Activated CD8-positive, alpha-beta memory T cell treated with anti-CD3 and anti-CD28 coated beads for 4 hours (primary cell): ENCODE data around the gene NELFB.
"Not testable (repeated sequence)": the region's sequence is repeated elsewhere in the genome, so short reads cannot be mapped to it uniquely, and the experiment has no call there.

Source experiments
- DNase-seq, 2 donors: peaks; one replicate each; pipeline ENCODE4 v3.0.0-alpha.2; 2020; ENCODE audit warnings: low read depth in 2 of 2

Gene NELFB

GRCh38 chr9:137234758-137235423, 20.2 kb upstream of the NELFB start:
- no peak for DNase-seq

GRCh38 chr9:137235424-137236237, 19.5 kb upstream of the NELFB start:
- no peak for DNase-seq

GRCh38 chr9:137236238-137236935, 18.7 kb upstream of the NELFB start:
- DNase-seq: peak; percentile 80 to 81

GRCh38 chr9:137236936-137237421, 18.1 kb upstream of the NELFB start:
- no peak for DNase-seq

- DNase-seq: no peak
Observed at GRCh38 chr9:137237759-137238726, 17.1 kb upstream of the NELFB start.

- not testable (repeated sequence) for DNase-seq
Observed at GRCh38 chr9:137239541-137240200, 15.5 kb upstream of the NELFB start.

GRCh38 chr9:137240318-137240840, 14.7 kb upstream of the NELFB start:
- DNase-seq: peak; percentile 52 to 58

GRCh38 chr9:137240841-137241489, 14.2 kb upstream of the NELFB start, which contains the start of gene TUBB4B:
Gene TUBB4B, plus strand, starts transcription at chr9:137241287. Its CDS starts 74 bp downstream, at chr9:137241361.
- DNase-seq: peak; percentile 93 to 98

GRCh38 chr9:137241490-137242268, 13.4 kb upstream of the NELFB start:
- DNase-seq: peak; percentile 54 to 60

- DNase-seq: no peak
Observed at GRCh38 chr9:137242269-137243203, 12.6 kb upstream of the NELFB start.

GRCh38 chr9:137243266-137243625, 11.9 kb upstream of the NELFB start:
- DNase-seq: not testable (repeated sequence)

- no peak for DNase-seq
Observed at GRCh38 chr9:137243626-137244485, 11.3 kb upstream of the NELFB start.

GRCh38 chr9:137244486-137245449, 10.4 kb upstream of the NELFB start:
- no peak for DNase-seq

GRCh38 chr9:137245450-137246421, 9.4 kb upstream of the NELFB start:
- DNase-seq: no peak
